Esophagus muscularis mucosa (tissue), 4 donors: ENCODE data around the gene IPCEF1. TPM values are rescaled to one million over a fixed set of nuclear protein-coding genes. Genes with fewer than 3 reads are reported as not detected.

Source experiments
- DNase-seq: peaks from one replicate; pipeline ENCODE4 v3.0.0-alpha.2; 2017; ENCODE audit errors: extremely low spot score
- H3K27ac ChIP-seq, 4 donors: fragments of 200-600 bp; sonication (generic); replicated peaks in 1 of 4; 1 replicate in 3 of 4; 2 replicates in 1 of 4; pipeline ENCODE4 v1.5.1; 2016 to 2019; ENCODE audit warnings: mild to moderate bottlenecking in 1 of 4
- H3K27me3 ChIP-seq, 4 donors: fragments of 200-600 bp; sonication (generic); one replicate each; pipeline versions ENCODE4 v1.5.1 to v1.6.0; 2016 to 2019
- H3K36me3 ChIP-seq, 4 donors: fragments of 200-600 bp; sonication (generic); one replicate each; pipeline ENCODE4 v1.5.1; 2016 to 2019
- H3K4me1 ChIP-seq, 4 donors: fragments of 200-600 bp; sonication (generic); one replicate each; pipeline ENCODE4 v1.5.1; 2016 to 2019
- H3K4me3 ChIP-seq, 4 donors: fragments of 200-600 bp; sonication (generic); 1 replicate in 2 of 4; 2 replicates in 2 of 4; pipeline ENCODE4 v1.5.1; 2016 to 2019; ENCODE audit warnings: mild to moderate bottlenecking in 4 of 4, moderate library complexity in 1 of 4
- H3K9me3 ChIP-seq, 4 donors: fragments of 200-600 bp; sonication (generic); 1 replicate in 3 of 4; 2 replicates in 1 of 4; pipeline ENCODE4 v1.5.1; 2016 to 2019
- EP300 ChIP-seq: sonication (generic); formaldehyde crosslinking; IDR thresholded peaks from one replicate; pipeline ENCODE4 v1.6.1; 2017; ENCODE audit warnings: antibody characterized with exemption
- POLR2A ChIP-seq: fragments of 450-650 bp; IDR thresholded peaks from one replicate; pipeline ENCODE4 v1.6.1; 2017; ENCODE audit warnings: antibody characterized with exemption, moderate library complexity, mild to moderate bottlenecking, low read depth
- POLR2AphosphoS5 ChIP-seq, 2 donors: sonication (generic); formaldehyde crosslinking; IDR thresholded peaks; one replicate each; pipeline ENCODE4 v1.6.1; 2017; ENCODE audit warnings: antibody characterized with exemption in 2 of 2
- WGBS: methylation state at CpG from one replicate; pipeline ENCODE4 v1.1.5; 2018; 5-methylcytosine and 5-hydroxymethylcytosine counted together
- intact Hi-C: fragments of 100-400 bp; cut with DNase I; formaldehyde crosslinking; loops from one replicate; pipeline ENCODE4 v1.15.1; 2023
- total RNA-seq, 4 donors: library from RNA; depleted of rRNA; stranded (reverse); fragments of >200 nt; gene quantifications; one replicate each; pipeline versions ENCODE4 v1.1.0 to v1.2.1, GENCODE V29; 2016
- TF ChIP-seq, protein P1 (sequence below), 3 experiments: fragments of 200-600 bp in 2 of 3; fragments of 450-650 bp in 1 of 3; sonication (generic) in 2 of 3; IDR thresholded peaks; one replicate each; pipeline ENCODE4 v1.5.1; 2017 to 2019; ENCODE audit warnings: antibody characterized with exemption in 3 of 3, mild to moderate bottlenecking in 2 of 3, moderate library complexity in 1 of 3

IPCEF1 gene
- total RNA-seq, 4 donors from 2014 or later: 0.63 to 2.7 (median 1.2) TPM

DNA sequence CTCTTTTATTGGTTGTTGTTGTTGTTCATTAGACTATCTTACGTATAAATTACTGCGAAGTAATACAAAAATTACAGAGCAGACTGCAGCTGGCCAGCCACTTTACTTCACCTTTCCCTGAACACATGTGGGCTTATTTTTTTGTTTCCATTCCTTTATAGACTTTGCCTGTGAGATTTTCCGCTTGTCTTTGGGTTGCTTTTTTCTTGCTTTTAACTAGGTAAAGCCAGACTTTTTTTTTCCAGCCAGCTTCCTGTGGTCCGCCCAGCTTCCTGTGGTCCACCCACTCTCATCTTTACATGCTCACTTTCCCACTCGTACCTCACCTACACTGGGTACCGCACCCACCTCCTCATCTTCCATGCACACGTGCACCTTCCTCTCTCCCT lies 79.0 kb downstream of the IPCEF1 start:
- Histone ChIP-seq H3K36me3 (no peaks in the 10 kb centered on the region), H3K4me1 (peaks cover 5 to 15% (median 8%) of the 10 kb centered on the region in 4 donors), H3K27ac (no peak overlapping the region), H3K27me3 (no peaks in the 10 kb centered on the region), H3K9me3 (no peaks in the 10 kb centered on the region), H3K4me3 (no peak overlapping the region)
- 76% methylated on average over 7 of the region's 7 CpGs for WGBS
- no peak for DNase-seq
- TF ChIP-seq EP300 (no peak), POLR2AphosphoS5 (IDR thresholded peaks at IDR 0.05) (no peak), POLR2A (no peak)
- TF ChIP-seq, protein P1, sequence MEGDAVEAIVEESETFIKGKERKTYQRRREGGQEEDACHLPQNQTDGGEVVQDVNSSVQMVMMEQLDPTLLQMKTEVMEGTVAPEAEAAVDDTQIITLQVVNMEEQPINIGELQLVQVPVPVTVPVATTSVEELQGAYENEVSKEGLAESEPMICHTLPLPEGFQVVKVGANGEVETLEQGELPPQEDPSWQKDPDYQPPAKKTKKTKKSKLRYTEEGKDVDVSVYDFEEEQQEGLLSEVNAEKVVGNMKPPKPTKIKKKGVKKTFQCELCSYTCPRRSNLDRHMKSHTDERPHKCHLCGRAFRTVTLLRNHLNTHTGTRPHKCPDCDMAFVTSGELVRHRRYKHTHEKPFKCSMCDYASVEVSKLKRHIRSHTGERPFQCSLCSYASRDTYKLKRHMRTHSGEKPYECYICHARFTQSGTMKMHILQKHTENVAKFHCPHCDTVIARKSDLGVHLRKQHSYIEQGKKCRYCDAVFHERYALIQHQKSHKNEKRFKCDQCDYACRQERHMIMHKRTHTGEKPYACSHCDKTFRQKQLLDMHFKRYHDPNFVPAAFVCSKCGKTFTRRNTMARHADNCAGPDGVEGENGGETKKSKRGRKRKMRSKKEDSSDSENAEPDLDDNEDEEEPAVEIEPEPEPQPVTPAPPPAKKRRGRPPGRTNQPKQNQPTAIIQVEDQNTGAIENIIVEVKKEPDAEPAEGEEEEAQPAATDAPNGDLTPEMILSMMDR (IDR thresholded peaks at IDR 0.05): no peak
- intact Hi-C loops: loop anchor here (2.0 kb wide), 2 partner anchors 123 to 129 kb away; no protein-coding TSS in a partner anchor

DNA sequence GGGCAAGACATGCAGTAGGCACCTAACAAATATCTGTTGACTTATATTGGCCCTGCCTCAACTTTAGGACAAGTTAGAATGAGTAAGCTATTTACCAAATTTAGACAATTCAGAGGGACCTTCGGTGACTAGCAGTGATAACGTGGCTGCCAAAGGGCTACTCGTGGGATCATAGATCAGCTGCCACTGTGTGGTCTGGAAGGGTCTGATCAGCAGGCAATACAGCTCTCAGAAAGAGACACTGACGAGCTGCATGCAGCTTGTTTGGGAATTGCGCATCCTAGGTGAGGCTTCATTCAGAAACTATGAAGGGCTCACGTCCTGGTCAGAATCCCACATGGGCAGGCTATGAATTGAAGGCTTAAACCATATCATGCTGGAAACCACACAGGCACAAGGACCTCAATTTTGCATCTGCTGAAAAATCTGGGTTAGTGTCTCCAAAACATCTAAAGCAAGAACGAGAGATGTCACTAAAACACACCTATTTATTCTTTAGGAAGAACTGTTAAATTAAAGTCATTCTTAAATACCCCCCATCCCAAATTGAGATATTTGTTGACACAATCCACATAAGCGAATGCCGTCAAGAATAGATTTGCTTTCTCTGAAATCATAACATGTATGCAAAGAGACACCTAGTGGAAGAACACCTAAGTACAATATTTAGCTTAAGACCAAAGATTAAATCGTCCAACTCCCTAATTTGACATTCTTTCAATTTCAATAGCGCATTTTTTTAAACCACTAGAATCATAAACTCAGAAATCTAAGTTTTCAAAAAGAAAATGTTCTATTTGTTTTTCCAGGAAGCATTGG lies 79.6 kb downstream of the IPCEF1 start:
- WGBS: 50% methylated on average over 11 of the region's 11 CpGs
- Histone ChIP-seq H3K9me3 (no peaks in the 10 kb centered on the region), H3K36me3 (no peaks in the 10 kb centered on the region), H3K27me3 (no peaks in the 10 kb centered on the region), H3K4me3 (no peak overlapping the region), H3K27ac (no peak overlapping the region), H3K4me1 (peaks cover 5 to 15% (median 8%) of the 10 kb centered on the region in 4 donors)
- no peak for DNase-seq
- no peak for TF ChIP-seq POLR2AphosphoS5 (IDR thresholded peaks at IDR 0.05)
- TF ChIP-seq, protein P1 (IDR thresholded peaks at IDR 0.05): peak; percentile 58 to 61 (median 59)
- intact Hi-C loops: loop anchor here (2.0 kb wide), 1 partner anchor 122 kb away; no protein-coding TSS in a partner anchor

DNA sequence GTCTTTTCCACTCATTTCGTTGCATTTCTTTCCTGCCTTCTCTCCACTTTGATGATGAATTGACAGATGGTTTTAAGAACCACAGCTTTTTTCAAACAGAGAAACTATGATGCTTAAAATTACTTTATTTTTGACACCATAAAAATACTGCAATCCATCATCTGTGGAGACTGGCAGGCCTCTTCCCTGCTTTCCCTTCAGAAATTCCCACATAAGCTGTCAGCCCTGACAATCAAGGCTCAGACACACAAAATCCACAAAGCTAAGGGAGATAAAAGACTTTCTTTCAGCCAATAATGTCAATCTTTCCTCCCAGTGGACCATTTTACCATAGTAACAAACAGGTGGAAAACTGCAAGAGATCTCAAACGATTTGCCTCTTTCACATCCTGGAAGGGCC lies 82.4 kb downstream of the IPCEF1 start:
- intact Hi-C loops: no loop called here
- WGBS: 92% methylated on average over 2 of the region's 2 CpGs
- Histone ChIP-seq H3K4me3 (no peak overlapping the region), H3K27me3 (no peaks in the 10 kb centered on the region), H3K4me1 (peaks cover 5 to 15% (median 8%) of the 10 kb centered on the region in 4 donors), H3K9me3 (no peaks in the 10 kb centered on the region), H3K36me3 (no peaks in the 10 kb centered on the region), H3K27ac (no peak overlapping the region)
- no peak for TF ChIP-seq POLR2AphosphoS5 (IDR thresholded peaks at IDR 0.05)
- no peak for TF ChIP-seq EP300
- TF ChIP-seq, protein P1 (IDR thresholded peaks at IDR 0.05): no peak
- no peak for TF ChIP-seq POLR2A
- DNase-seq: no peak

DNA sequence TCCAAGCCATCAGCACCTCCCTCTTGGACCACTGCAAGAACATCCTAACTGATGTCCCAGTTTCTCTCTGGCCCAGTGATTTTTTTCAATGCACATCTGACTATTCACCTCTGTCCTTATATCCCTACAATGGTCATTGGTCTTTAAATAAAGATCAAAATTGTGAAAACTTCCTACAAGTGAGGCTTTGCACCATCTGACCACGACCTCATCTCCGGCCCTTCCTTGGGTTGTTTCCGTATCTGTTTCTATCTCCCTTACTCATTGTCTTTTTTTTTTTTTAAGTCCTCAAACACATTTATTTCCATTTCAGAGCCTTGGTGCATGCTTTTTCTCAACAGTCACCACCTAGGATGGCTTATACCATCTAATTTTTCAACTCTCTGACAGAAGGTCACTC lies 88.1 kb downstream of the IPCEF1 start:
- DNase-seq: no peak
- Histone ChIP-seq H3K4me1 (no peaks in the 10 kb centered on the region), H3K4me3 (no peak overlapping the region), H3K27me3 (no peaks in the 10 kb centered on the region), H3K9me3 (no peaks in the 10 kb centered on the region), H3K36me3 (no peaks in the 10 kb centered on the region), H3K27ac (no peak overlapping the region)
- intact Hi-C loops: no loop called here
- TF ChIP-seq EP300: no peak
- no peak for TF ChIP-seq POLR2AphosphoS5 (IDR thresholded peaks at IDR 0.05)
- TF ChIP-seq POLR2A: no peak
- TF ChIP-seq, protein P1 (IDR thresholded peaks at IDR 0.05): no peak
- 86% methylated on average over 3 of the region's 3 CpGs for WGBS
